CD4-positive, alpha-beta memory T cell (primary cell): Measurements from ENCODE around the gene BRK1. TPM values are rescaled to one million over a fixed set of nuclear protein-coding genes. Genes with fewer than 3 reads are reported as not detected.
"Not testable (repeated sequence)": the region's sequence is repeated elsewhere in the genome, so short reads cannot be mapped to it uniquely, and the experiment has no call there.

Experiments used
- CTCF ChIA-PET: fragments of 350-600 bp; sonication (Branson Sonifier 250); formaldehyde crosslinking; loops from one replicate; lab custom pipeline; 2021; ENCODE audit warnings: inconsistent platforms; ENCODE audit not compliant: partially characterized antibody; lab: Charles Lee
- POLR2A ChIA-PET: fragments of 350-600 bp; sonication (Branson Sonifier 250); formaldehyde crosslinking; loops from one replicate; lab custom pipeline; 2021; ENCODE audit not compliant: partially characterized antibody; lab: Charles Lee
- DNase-seq, 5 donors: peaks; one replicate each; pipeline versions ENCODE4 v3.0.0 to v3.0.0-alpha.2; 2020 to 2022; ENCODE audit warnings: mixed read lengths in 1 of 5
- H3K27ac ChIP-seq: one replicate; pipeline ENCODE4 v1.7.0; 2013; ENCODE audit warnings: low read depth, low read length
- H3K27me3 ChIP-seq: 2 replicates; pipeline ENCODE4 v1.7.0; 2013; ENCODE audit warnings: mild to moderate bottlenecking, low read length, moderate library complexity; ENCODE audit not compliant: insufficient read depth
- H3K36me3 ChIP-seq: 2 replicates; pipeline ENCODE4 v1.7.0; 2013; ENCODE audit warnings: mild to moderate bottlenecking, low read length, moderate library complexity; ENCODE audit not compliant: insufficient read depth
- H3K4me1 ChIP-seq: 2 replicates; pipeline ENCODE4 v1.7.0; 2013; ENCODE audit warnings: mild to moderate bottlenecking, low read length, moderate library complexity; ENCODE audit not compliant: insufficient read depth
- H3K4me3 ChIP-seq, 2 donors: one replicate each; pipeline ENCODE4 v1.7.0; 2013; ENCODE audit warnings: low read length in 2 of 2, mild to moderate bottlenecking in 1 of 2
- H3K9me3 ChIP-seq, 2 donors: one replicate each; pipeline ENCODE4 v1.7.0; 2013; ENCODE audit warnings: low read length in 2 of 2, control low read depth in 1 of 2; ENCODE audit not compliant: control insufficient read depth in 1 of 2
- H3K27ac Mint-ChIP-seq, 7 donors: one replicate each; pipeline ENCODE4 v1.8.0; 2020 to 2021; ENCODE audit warnings: mixed read lengths in 7 of 7, mild to moderate bottlenecking in 6 of 7, inconsistent platforms in 3 of 7, moderate library complexity in 3 of 7
- H3K27me3 Mint-ChIP-seq, 2 donors: one replicate each; pipeline ENCODE4 v1.8.0; 2020 to 2021; ENCODE audit warnings: mixed read lengths in 2 of 2
- H3K36me3 Mint-ChIP-seq, 2 donors: one replicate each; pipeline ENCODE4 v1.8.0; 2020 to 2021; ENCODE audit warnings: mixed read lengths in 2 of 2, inconsistent platforms in 1 of 2, mild to moderate bottlenecking in 1 of 2
- H3K4me1 Mint-ChIP-seq, 4 donors: one replicate each; pipeline ENCODE4 v1.8.0; 2020 to 2021; ENCODE audit warnings: mixed read lengths in 4 of 4, mild to moderate bottlenecking in 1 of 4
- H3K4me3 Mint-ChIP-seq, 8 donors: one replicate each; pipeline ENCODE4 v1.8.0; 2020 to 2021; ENCODE audit warnings: mixed read lengths in 8 of 8, mild to moderate bottlenecking in 7 of 8, moderate library complexity in 6 of 8, inconsistent platforms in 3 of 8
- H3K9me3 Mint-ChIP-seq, 8 donors: one replicate each; pipeline ENCODE4 v1.8.0; 2020 to 2021; ENCODE audit warnings: mixed read lengths in 8 of 8, mild to moderate bottlenecking in 5 of 8, inconsistent platforms in 3 of 8, moderate library complexity in 1 of 8
- intact Hi-C: fragments of 100-400 bp; cut with micrococcal nuclease; formaldehyde crosslinking; loops from one replicate; pipeline ENCODE4 v1.15.1; 2023
- polyA plus RNA-seq, 2 donors: library from polyadenylated mRNA; unstranded; fragments of 300-500 nt; fragmentation: Illumina TruSeq; gene quantifications; one replicate each; pipeline ENCODE4 v1.2.3, GENCODE V29; 2021
- total RNA-seq, 2 experiments: library from RNA; stranded (reverse); gene quantifications; one replicate each; pipeline ENCODE4 v1.2.3, GENCODE V29; 2021

The BRK1 gene
- total and polyA plus RNA-seq, 4 experiments from 2014 or later: 73.0 to 279 (median 145) TPM

- Histone ChIP-seq H3K4me3 (peak overlapping the region; percentile 89 to 98), H3K27me3 (no peaks in the 10 kb centered on the region), H3K9me3 (no peaks in the 10 kb centered on the region), H3K4me1 (peaks cover 39% of the 10 kb centered on the region), H3K27ac (no peak overlapping the region), H3K36me3 (peaks cover 18% of the 10 kb centered on the region)
- CTCF ChIA-PET: interaction anchor here (1.2 to 1.5 kb wide), 2 partner anchors 19 to 167 kb away, joined by 3 to 4 read pairs; no protein-coding TSS in a partner anchor
- H3K4me3 Mint-ChIP-seq: peak overlapping the region in 7 of 8 donors; percentile 95 to 100 (median 99)
- peaks cover 3 to 31% of the 10 kb centered on the region in 2 donors for H3K36me3 Mint-ChIP-seq
- H3K9me3 Mint-ChIP-seq: no peaks in the 10 kb centered on the region
- H3K27ac Mint-ChIP-seq: peak overlapping the region in 5 of 7 donors; percentile 47 to 100 (median 99)
- intact Hi-C loops: no loop called here
- peaks cover 0 to 1% of the 10 kb centered on the region in 2 donors for H3K27me3 Mint-ChIP-seq
- POLR2A ChIA-PET: interaction anchor here (0.7 to 2.0 kb wide), 5 partner anchors 11 to 184 kb away, joined by 3 to 9 read pairs (median 3); partner anchors contain the start of genes CRELD1 and VHL
- no peak for DNase-seq
- H3K4me1 Mint-ChIP-seq: peaks cover 27 to 62% (median 38%) of the 10 kb centered on the region in 4 donors
Observed at GRCh38 chr3:10116928-10117327, 1.5 kb downstream of the BRK1 start.

- Histone ChIP-seq H3K36me3 (peaks cover 18% of the 10 kb centered on the region), H3K4me1 (peaks cover 47% of the 10 kb centered on the region), H3K27ac (no peak overlapping the region), H3K27me3 (no peaks in the 10 kb centered on the region), H3K4me3 (no peak overlapping the region), H3K9me3 (no peaks in the 10 kb centered on the region)
- intact Hi-C loops: no loop called here
- POLR2A ChIA-PET: no interaction called here
- peaks cover 0 to 1% of the 10 kb centered on the region in 2 donors for H3K27me3 Mint-ChIP-seq
- H3K9me3 Mint-ChIP-seq: no peaks in the 10 kb centered on the region
- H3K36me3 Mint-ChIP-seq: peaks cover 9 to 38% of the 10 kb centered on the region in 2 donors
- DNase-seq: no peak
- peaks cover 37 to 70% (median 49%) of the 10 kb centered on the region in 4 donors for H3K4me1 Mint-ChIP-seq
- CTCF ChIA-PET: interaction anchor here (0.7 kb wide), 1 partner anchor 73 kb away, joined by 3 read pairs; no protein-coding TSS in a partner anchor
- peak overlapping the region in 1 of 8 donors; percentile 0 for H3K4me3 Mint-ChIP-seq
- peak overlapping the region in 3 of 7 donors; percentile 9 to 76 (median 42) for H3K27ac Mint-ChIP-seq
Observed at GRCh38 chr3:10119376-10119775, 3.9 kb downstream of the BRK1 start.

- CTCF ChIA-PET: interaction anchor here (1.2 kb wide), 1 partner anchor 142 kb away, joined by 3 read pairs; no protein-coding TSS in a partner anchor
- Mint-ChIP-seq H3K27me3 (no peaks in the 10 kb centered on the region), H3K9me3 (no peaks in the 10 kb centered on the region), H3K4me3 (no peak overlapping the region), H3K27ac (peak overlapping the region in 5 of 7 donors; percentile 2 to 78 (median 36)), H3K36me3 (peaks cover 15 to 44% of the 10 kb centered on the region in 2 donors), H3K4me1 (peaks cover 36 to 60% (median 46%) of the 10 kb centered on the region in 4 donors)
- intact Hi-C loops: no loop called here
- Histone ChIP-seq H3K27ac (no peak overlapping the region), H3K9me3 (no peaks in the 10 kb centered on the region), H3K4me3 (no peak overlapping the region), H3K4me1 (peaks cover 43% of the 10 kb centered on the region), H3K36me3 (peaks cover 32% of the 10 kb centered on the region), H3K27me3 (no peaks in the 10 kb centered on the region)
- DNase-seq: no peak
- POLR2A ChIA-PET: no interaction called here
Observed at GRCh38 chr3:10121064-10121463, 5.6 kb downstream of the BRK1 start.

GRCh38 chr3:10122724-10123123 lies 7.2 kb downstream of the BRK1 start:
- H3K4me1 Mint-ChIP-seq: peaks cover 28 to 45% (median 37%) of the 10 kb centered on the region in 4 donors
- no peak for DNase-seq
- Histone ChIP-seq H3K27me3 (no peaks in the 10 kb centered on the region), H3K4me3 (no peak overlapping the region), H3K9me3 (no peaks in the 10 kb centered on the region), H3K27ac (no peak overlapping the region), H3K36me3 (peaks cover 39% of the 10 kb centered on the region), H3K4me1 (peaks cover 26% of the 10 kb centered on the region)
- POLR2A ChIA-PET: no interaction called here
- H3K4me3 Mint-ChIP-seq: no peak overlapping the region
- no peaks in the 10 kb centered on the region for H3K27me3 Mint-ChIP-seq
- peak overlapping the region in 4 of 7 donors; percentile 44 to 84 (median 68) for H3K27ac Mint-ChIP-seq
- CTCF ChIA-PET: interaction anchor here (1.3 kb wide), 1 partner anchor 72 kb away, joined by 3 read pairs; no protein-coding TSS in a partner anchor
- no peaks in the 10 kb centered on the region for H3K9me3 Mint-ChIP-seq
- intact Hi-C loops: no loop called here
- H3K36me3 Mint-ChIP-seq: peaks cover 29 to 50% of the 10 kb centered on the region in 2 donors

- H3K27me3 ChIP-seq, H3K4me3 ChIP-seq, H3K36me3 Mint-ChIP-seq, H3K27ac ChIP-seq, DNase-seq, H3K4me1 ChIP-seq, H3K4me1 Mint-ChIP-seq, H3K4me3 Mint-ChIP-seq, H3K27ac Mint-ChIP-seq, H3K36me3 ChIP-seq, CTCF ChIA-PET, intact Hi-C loops, H3K9me3 Mint-ChIP-seq, H3K9me3 ChIP-seq, POLR2A ChIA-PET, H3K27me3 Mint-ChIP-seq: not testable (repeated sequence)
Observed at GRCh38 chr3:10135872-10136271, 20.4 kb downstream of the BRK1 start.

- Mint-ChIP-seq H3K27me3 (no peaks in the 10 kb centered on the region), H3K27ac (no peak overlapping the region), H3K9me3 (no peaks in the 10 kb centered on the region), H3K36me3 (peaks cover 0 to under 1% of the 10 kb centered on the region in 2 donors), H3K4me3 (no peak overlapping the region), H3K4me1 (peaks cover 0 to 8% (median under 1%) of the 10 kb centered on the region in 4 donors)
- ChIA-PET POLR2A (no interaction called here), CTCF (no interaction called here)
- no peak overlapping the region for H3K27ac ChIP-seq
- DNase-seq: no peak
- intact Hi-C loops: no loop called here
- H3K27me3 ChIP-seq: no peaks in the 10 kb centered on the region
- H3K4me3 ChIP-seq: no peak overlapping the region
- H3K4me1 ChIP-seq: peaks cover 5% of the 10 kb centered on the region
- no peaks in the 10 kb centered on the region for H3K36me3 ChIP-seq
- H3K9me3 ChIP-seq: no peaks in the 10 kb centered on the region
Observed at GRCh38 chr3:10136426-10137005, 21.0 kb downstream of the BRK1 start.

- H3K27me3 Mint-ChIP-seq: no peaks in the 10 kb centered on the region
- H3K4me3 Mint-ChIP-seq: no peak overlapping the region
- no peaks in the 10 kb centered on the region for H3K9me3 ChIP-seq
- H3K4me1 ChIP-seq: peaks cover 5% of the 10 kb centered on the region
- H3K36me3 ChIP-seq: no peaks in the 10 kb centered on the region
- H3K4me3 ChIP-seq: no peak overlapping the region
- no peak overlapping the region for H3K27ac ChIP-seq
- ChIA-PET POLR2A (no interaction called here), CTCF (no interaction called here)
- no peaks in the 10 kb centered on the region for H3K27me3 ChIP-seq
- H3K4me1 Mint-ChIP-seq: peaks cover 0 to 14% (median under 1%) of the 10 kb centered on the region in 4 donors
- no peaks in the 10 kb centered on the region for H3K9me3 Mint-ChIP-seq
- H3K36me3 Mint-ChIP-seq: peaks cover 0 to 6% of the 10 kb centered on the region in 2 donors
- intact Hi-C loops: no loop called here
- peak overlapping the region in 1 of 7 donors; percentile 48 for H3K27ac Mint-ChIP-seq
- DNase-seq: no peak
Observed at GRCh38 chr3:10137178-10137577, 21.7 kb downstream of the BRK1 start.
